Islet of Langerhans (tissue), 1 donor: ENCODE results near the gene WDR81.
"Not testable (repeated sequence)": the region's sequence is repeated elsewhere in the genome, so short reads cannot be mapped to it uniquely, and the experiment has no call there.

Experiments used
- FAIRE-seq: peaks from one replicate; lab custom pipeline; 2011; peaks lifted over from hg19 to GRCh38; lab: Jason Lieb, UNC

WDR81 gene

GRCh38 chr17:1754430-1755112 is 30.1 kb downstream of the WDR81 start:
- FAIRE-seq = no peak

- FAIRE-seq = no peak
Measured at GRCh38 chr17:1755252-1755826, 30.8 kb downstream of the WDR81 start.

GRCh38 chr17:1755827-1756262 is 31.3 kb downstream of the WDR81 start:
- FAIRE-seq = no peak

- FAIRE-seq = no peak
Measured at GRCh38 chr17:1758807-1759206, 34.3 kb downstream of the WDR81 start.

GRCh38 chr17:1759529-1759928 is 35.0 kb downstream of the WDR81 start:
- FAIRE-seq = no peak

- no peak for FAIRE-seq
Measured at GRCh38 chr17:1762233-1762900, 37.9 kb downstream of the WDR81 start.

- FAIRE-seq = no peak
Measured at GRCh38 chr17:1762901-1763898, 38.7 kb downstream of the WDR81 start.

GRCh38 chr17:1764284-1764683 is 39.8 kb downstream of the WDR81 start:
- FAIRE-seq = no peak

GRCh38 chr17:1764705-1765104 is 40.2 kb downstream of the WDR81 start:
- FAIRE-seq = not testable (repeated sequence)

- no peak for FAIRE-seq
Measured at GRCh38 chr17:1765576-1765975, 41.1 kb downstream of the WDR81 start.

- no peak for FAIRE-seq
Measured at GRCh38 chr17:1766382-1767135, 42.1 kb downstream of the WDR81 start.

- FAIRE-seq = no peak
Measured at GRCh38 chr17:1767358-1767757, 42.9 kb downstream of the WDR81 start.

GRCh38 chr17:1769822-1770477 is 45.4 kb downstream of the WDR81 start:
- no peak for FAIRE-seq

- FAIRE-seq = not testable (repeated sequence)
Measured at GRCh38 chr17:1773000-1773695, 48.6 kb downstream of the WDR81 start.

- FAIRE-seq = no peak
Measured at GRCh38 chr17:1773696-1774181, 49.2 kb downstream of the WDR81 start.

- no peak for FAIRE-seq
Measured at GRCh38 chr17:1774390-1775176, 50.1 kb downstream of the WDR81 start.

- no peak for FAIRE-seq
Measured at GRCh38 chr17:1776328-1776727, 51.8 kb downstream of the WDR81 start.

- FAIRE-seq = no peak
Measured at GRCh38 chr17:1776857-1777256, 52.4 kb downstream of the WDR81 start.

- FAIRE-seq = no peak
Measured at GRCh38 chr17:1779571-1780131, 55.1 kb downstream of the WDR81 start.
